Right hindlimb (tissue), 1 donor: ENCODE data around the gene PSMG3.

Experiments
- DNase-seq: peaks from one replicate; pipeline ENCODE4 v3.0.0-alpha.2; 2018

PSMG3 gene

GRCh38 chr7:1569833-1570632 lies at the start of gene PSMG3:
Gene PSMG3 (minus strand): TSS chr7:1570032. CDS start chr7:1569339, 693 bp downstream.
- peak; percentile 91 for DNase-seq

GRCh38 chr7:1618475-1618874 lies 48.6 kb upstream of the PSMG3 start:
- no peak for DNase-seq

- no peak for DNase-seq
These were observed 48.1 kb upstream of the PSMG3 start for GRCh38 chr7:1617957-1618356.

GRCh38 chr7:1616741-1617140 lies 46.9 kb upstream of the PSMG3 start:
- DNase-seq, result no peak

- DNase-seq, result peak; percentile 30
These were observed 41.9 kb upstream of the PSMG3 start for GRCh38 chr7:1611708-1612241.

- DNase-seq, result no peak
These were observed 41.0 kb upstream of the PSMG3 start for GRCh38 chr7:1610678-1611302.

GRCh38 chr7:1610013-1610677 lies 40.3 kb upstream of the PSMG3 start:
- peak; percentile 23 for DNase-seq

GRCh38 chr7:1609023-1609422 lies 39.2 kb upstream of the PSMG3 start:
- peak; percentile 17 for DNase-seq

- no peak for DNase-seq
These were observed 38.5 kb upstream of the PSMG3 start for GRCh38 chr7:1608318-1608717.

- peak; percentile 22 for DNase-seq
These were observed 37.9 kb upstream of the PSMG3 start for GRCh38 chr7:1607696-1608095.

- DNase-seq, result peak; percentile 2
These were observed 37.2 kb upstream of the PSMG3 start for GRCh38 chr7:1607001-1607400.

GRCh38 chr7:1604383-1604782 lies 34.6 kb upstream of the PSMG3 start:
- DNase-seq, result no peak

- DNase-seq, result no peak
These were observed 33.8 kb upstream of the PSMG3 start for GRCh38 chr7:1603346-1604225.

GRCh38 chr7:1602386-1602785 lies 32.6 kb upstream of the PSMG3 start:
- DNase-seq, result no peak

- DNase-seq, result no peak
These were observed 32.1 kb upstream of the PSMG3 start for GRCh38 chr7:1601956-1602355.

GRCh38 chr7:1599640-1600395 lies 30.0 kb upstream of the PSMG3 start:
- no peak for DNase-seq

- DNase-seq, result no peak
These were observed 29.3 kb upstream of the PSMG3 start for GRCh38 chr7:1598961-1599639.

GRCh38 chr7:1598286-1598685 lies 28.5 kb upstream of the PSMG3 start:
- no peak for DNase-seq

- DNase-seq, result no peak
These were observed 28.0 kb upstream of the PSMG3 start for GRCh38 chr7:1597791-1598190.

- no peak for DNase-seq
These were observed 27.4 kb upstream of the PSMG3 start for GRCh38 chr7:1597066-1597760.
